HEK293T (cell line): ENCODE data around the gene DGKE.

Source experiments
- CTCF ChIA-PET: fragments of 350-600 bp; formaldehyde crosslinking; extraction: SDS; loops from one replicate; lab custom pipeline; 2021; ENCODE audit warnings: antibody characterized with exemption, inconsistent platforms; lab: Yijun Ruan, JAX
- POLR2A ChIA-PET: fragments of 350-600 bp; formaldehyde crosslinking; extraction: SDS; loops from one replicate; lab custom pipeline; 2020; ENCODE audit warnings: antibody characterized with exemption, inconsistent platforms; lab: Yijun Ruan, JAX
- DNase-seq: peaks from one replicate; pipeline ENCODE4 v3.0.0; 2012; ENCODE audit warnings: mixed read lengths; ENCODE audit errors: extremely low spot score
- ARNT ChIP-seq: fragments of 450-650 bp; IDR thresholded peaks from 2 replicates; pipeline ENCODE4 v1.6.1; 2017; ENCODE audit warnings: mild to moderate bottlenecking
- BHLHE40 ChIP-seq: fragments of 450-650 bp; IDR thresholded peaks from 2 replicates; pipeline ENCODE4 v1.6.1; 2016; ENCODE audit warnings: mild to moderate bottlenecking, moderate library complexity, borderline replicate concordance
- CTBP1 ChIP-seq: fragments of 450-650 bp; IDR thresholded peaks from 2 replicates; pipeline ENCODE4 v1.6.1; 2016; ENCODE audit warnings: borderline replicate concordance
- ELF4 ChIP-seq: fragments of 450-650 bp; IDR thresholded peaks from 2 replicates; pipeline ENCODE4 v1.6.1; 2017; ENCODE audit warnings: antibody characterized with exemption
- FOXA1 ChIP-seq: fragments of 450-650 bp; IDR thresholded peaks from 2 replicates; pipeline ENCODE4 v1.6.1; 2016; ENCODE audit warnings: mild to moderate bottlenecking
- FOXK2 ChIP-seq: fragments of 450-650 bp; IDR thresholded peaks from 2 replicates; pipeline ENCODE4 v1.6.1; 2016; ENCODE audit warnings: mild to moderate bottlenecking
- FOXM1 ChIP-seq: fragments of 450-650 bp; IDR thresholded peaks from 2 replicates; pipeline ENCODE4 v1.6.1; 2017; ENCODE audit warnings: mild to moderate bottlenecking, borderline replicate concordance
- HDGF ChIP-seq: fragments of 450-650 bp; IDR thresholded peaks from 2 replicates; pipeline ENCODE4 v1.6.1; 2017; ENCODE audit warnings: antibody characterized with exemption, borderline replicate concordance
- L3MBTL2 ChIP-seq: fragments of 450-650 bp; conservative IDR thresholded peaks from 2 replicates; pipeline ENCODE4 v1.6.1; 2016; ENCODE audit warnings: mild to moderate bottlenecking
- LEF1 ChIP-seq: fragments of 450-650 bp; IDR thresholded peaks from 2 replicates; pipeline ENCODE4 v1.6.1; 2017; ENCODE audit warnings: mild to moderate bottlenecking, borderline replicate concordance
- NFRKB ChIP-seq: fragments of 450-650 bp; IDR thresholded peaks from 2 replicates; pipeline ENCODE4 v1.6.1; 2016; ENCODE audit warnings: mild to moderate bottlenecking, moderate library complexity
- SP1 ChIP-seq: fragments of 450-650 bp; IDR thresholded peaks from 2 replicates; pipeline ENCODE4 v1.6.1; 2017
- SUZ12 ChIP-seq: fragments of 450-650 bp; IDR thresholded peaks from 2 replicates; pipeline ENCODE4 v1.6.1; 2016; ENCODE audit warnings: mild to moderate bottlenecking
- TARDBP ChIP-seq: fragments of 450-650 bp; IDR thresholded peaks from 2 replicates; pipeline ENCODE4 v1.6.1; 2016
- ZNF384 ChIP-seq: fragments of 450-650 bp; IDR thresholded peaks from 2 replicates; pipeline ENCODE4 v1.6.1; 2016
- TF ChIP-seq, protein P1 (sequence below): fragments of 450-650 bp; IDR thresholded peaks from 2 replicates; pipeline ENCODE4 v1.6.1; 2016

Gene DGKE

DNA sequence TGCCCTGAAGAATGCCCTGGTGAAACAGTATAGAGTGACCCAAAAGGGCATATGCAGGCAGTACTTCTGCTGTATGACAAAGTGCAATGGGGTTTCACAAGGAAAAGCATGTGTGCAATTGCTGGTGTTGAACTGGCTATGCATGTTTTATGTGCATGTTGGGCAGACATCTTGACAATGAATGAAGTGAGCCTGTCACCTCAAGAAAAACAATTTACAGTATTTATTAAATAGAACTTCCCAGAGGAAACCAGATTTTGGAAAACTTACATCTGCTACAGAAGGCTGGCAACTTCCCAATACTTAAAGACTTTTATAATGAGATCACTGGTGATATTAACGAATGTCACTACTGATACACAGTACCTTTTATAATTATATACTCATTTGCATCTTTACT lies 30.9 kb upstream of the DGKE start:
- CTCF ChIA-PET = interaction anchor here (1.1 kb wide), 1 partner anchor 17 kb away, joined by 4 read pairs; no protein-coding TSS in a partner anchor
- no peak for DNase-seq
- POLR2A ChIA-PET = no interaction called here
- TF ChIP-seq, protein P1, sequence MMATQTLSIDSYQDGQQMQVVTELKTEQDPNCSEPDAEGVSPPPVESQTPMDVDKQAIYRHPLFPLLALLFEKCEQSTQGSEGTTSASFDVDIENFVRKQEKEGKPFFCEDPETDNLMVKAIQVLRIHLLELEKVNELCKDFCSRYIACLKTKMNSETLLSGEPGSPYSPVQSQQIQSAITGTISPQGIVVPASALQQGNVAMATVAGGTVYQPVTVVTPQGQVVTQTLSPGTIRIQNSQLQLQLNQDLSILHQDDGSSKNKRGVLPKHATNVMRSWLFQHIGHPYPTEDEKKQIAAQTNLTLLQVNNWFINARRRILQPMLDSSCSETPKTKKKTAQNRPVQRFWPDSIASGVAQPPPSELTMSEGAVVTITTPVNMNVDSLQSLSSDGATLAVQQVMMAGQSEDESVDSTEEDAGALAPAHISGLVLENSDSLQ = no peak
- no peak for TF ChIP-seq FOXA1
- TF ChIP-seq HDGF = no peak
- no peak for TF ChIP-seq ZNF384
- no peak for TF ChIP-seq FOXM1
- no peak for TF ChIP-seq BHLHE40
- TF ChIP-seq LEF1 = no peak
- TF ChIP-seq CTBP1 = no peak
- no peak for TF ChIP-seq ARNT
- TF ChIP-seq SP1 = no peak
- TF ChIP-seq NFRKB = no peak

DNA sequence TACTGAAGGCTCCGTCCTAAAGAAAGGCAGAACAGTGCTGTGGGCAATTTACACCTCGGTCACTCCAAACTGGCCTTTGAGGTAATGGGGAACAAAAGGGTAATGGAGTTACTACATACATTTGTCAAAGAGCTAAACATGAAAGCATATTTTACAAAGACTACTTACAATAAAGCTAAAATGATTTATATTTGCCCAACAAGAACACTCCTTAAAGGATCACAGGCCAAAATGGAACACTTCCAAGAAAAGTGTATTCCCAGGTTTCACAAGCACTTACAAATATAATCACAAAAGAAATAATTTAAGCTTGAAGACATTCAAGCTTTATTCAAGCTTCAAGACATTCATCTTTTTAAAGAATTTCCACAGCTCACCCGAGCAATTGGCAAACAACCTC lies 29.5 kb upstream of the DGKE start:
- CTCF ChIA-PET = no interaction called here
- TF ChIP-seq FOXA1 (no peak), NFRKB (no peak)
- POLR2A ChIA-PET = interaction anchor here (1.0 kb wide), 1 partner anchor 110 kb away, joined by 3 read pairs; no protein-coding TSS in a partner anchor
- no peak for DNase-seq

DNA sequence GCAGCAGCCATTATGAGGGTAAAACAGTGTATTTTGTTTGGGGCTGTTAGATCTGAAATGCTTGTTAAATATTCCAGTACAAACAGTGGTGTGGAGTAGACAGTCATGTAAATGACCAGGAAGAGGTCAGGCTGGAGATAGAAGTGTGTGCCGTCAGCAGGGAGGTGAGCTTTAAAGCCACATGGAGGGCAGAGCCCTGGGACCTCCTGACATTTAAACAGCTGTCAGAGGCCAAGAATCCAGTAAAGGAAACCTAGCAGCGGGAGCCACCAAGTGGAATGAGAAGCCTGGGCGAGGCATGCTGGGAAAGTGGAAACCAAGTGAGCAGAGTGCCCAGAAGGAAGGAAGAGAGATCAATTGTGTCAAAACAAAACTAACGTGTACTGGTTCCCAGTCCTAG lies 27.0 kb upstream of the DGKE start:
- ChIA-PET CTCF (interaction anchor here (0.6 to 0.9 kb wide), 2 partner anchors 13 kb away, joined by 3 to 4 read pairs; no protein-coding TSS in a partner anchor), POLR2A (no interaction called here)
- TF ChIP-seq L3MBTL2 (no peak), BHLHE40 (no peak), FOXK2 (no peak), LEF1 (no peak), ARNT (no peak), TARDBP (no peak), FOXA1 (no peak), HDGF (no peak), CTBP1 (no peak)
- TF ChIP-seq, protein P1 = no peak
- DNase-seq = no peak

DNA sequence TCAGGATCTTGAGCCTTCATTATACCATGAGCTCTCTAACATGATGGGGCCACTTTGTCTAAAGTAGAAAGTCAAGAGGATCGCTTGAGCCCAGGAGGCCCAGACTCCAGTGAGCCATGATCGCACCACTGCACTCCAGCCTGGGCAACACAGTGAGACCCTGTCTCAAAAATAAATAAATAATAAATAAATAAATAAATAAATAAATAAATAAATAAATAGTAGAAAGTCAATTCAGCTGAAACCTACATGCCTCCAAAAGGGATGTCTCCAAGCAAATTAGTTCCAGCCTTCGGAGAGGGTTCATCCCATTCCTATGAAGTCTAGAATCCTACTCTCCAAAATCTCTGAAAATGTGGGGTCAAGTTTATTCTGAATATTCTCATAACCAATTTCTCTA lies 26.2 kb upstream of the DGKE start:
- no peak for DNase-seq
- no peak for TF ChIP-seq TARDBP
- TF ChIP-seq SUZ12 = no peak
- TF ChIP-seq L3MBTL2 = no peak
- TF ChIP-seq, protein P1 = no peak
- TF ChIP-seq FOXK2 = no peak
- no peak for TF ChIP-seq LEF1
- no peak for TF ChIP-seq CTBP1
- no peak for TF ChIP-seq FOXM1
- no peak for TF ChIP-seq ELF4
- TF ChIP-seq SP1 = no peak
- POLR2A ChIA-PET = no interaction called here
- CTCF ChIA-PET = interaction anchor here (0.9 kb wide), 1 partner anchor 12 kb away, joined by 4 read pairs; no protein-coding TSS in a partner anchor

DNA sequence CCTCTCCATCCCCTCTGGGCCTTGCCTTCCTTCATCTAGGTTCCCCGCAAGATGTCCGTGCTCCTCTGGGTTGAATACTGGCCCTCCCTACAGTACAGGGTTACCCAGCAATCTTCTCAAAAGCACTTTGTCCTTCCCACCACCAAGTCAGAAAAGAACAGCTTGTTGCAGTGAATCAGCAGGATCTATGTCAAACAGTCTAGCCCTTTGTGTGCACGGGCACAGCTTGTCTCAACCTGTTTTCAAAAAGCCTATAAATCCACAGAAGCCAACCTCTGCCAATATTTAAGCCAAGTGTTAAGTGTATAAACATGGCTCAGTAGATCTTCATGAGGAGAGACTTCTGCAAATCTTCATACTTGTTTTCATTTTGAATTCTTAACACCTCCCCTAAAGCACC lies 25.4 kb upstream of the DGKE start:
- no peak for DNase-seq
- TF ChIP-seq FOXA1 = no peak
- TF ChIP-seq NFRKB = no peak
- no peak for TF ChIP-seq ZNF384
- POLR2A ChIA-PET = no interaction called here
- CTCF ChIA-PET = no interaction called here

DNA sequence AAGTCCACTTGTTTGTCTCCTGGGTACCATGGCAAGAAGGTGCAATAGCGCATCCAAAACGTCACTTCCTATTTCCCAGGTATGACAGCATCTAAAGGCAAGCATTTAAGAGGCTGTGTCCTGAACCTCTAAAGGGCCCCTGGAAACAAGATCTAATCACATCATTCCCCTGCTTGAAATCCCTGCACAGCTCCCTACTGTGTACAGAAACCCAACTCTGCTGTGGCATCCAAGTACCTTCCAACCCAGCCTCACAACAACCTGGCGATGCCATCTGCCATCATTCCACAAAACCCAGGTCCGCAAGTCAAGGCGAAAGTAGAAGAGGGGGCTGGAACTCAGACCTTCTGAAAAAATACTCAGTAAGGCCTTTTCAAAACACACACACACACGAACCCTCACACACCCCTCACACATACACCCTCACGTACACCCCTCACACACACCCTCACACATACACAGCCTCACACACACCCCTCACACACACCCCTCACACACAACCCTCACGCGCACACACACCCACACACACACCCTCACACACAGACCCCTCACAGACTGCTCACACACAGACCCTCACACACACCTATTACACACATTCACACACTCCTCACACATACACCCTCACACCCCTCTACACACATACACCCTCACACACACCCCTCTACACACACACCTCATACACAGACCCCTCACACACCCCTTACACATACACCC lies 24.7 kb upstream of the DGKE start:
- POLR2A ChIA-PET = no interaction called here
- CTCF ChIA-PET = no interaction called here
- TF ChIP-seq FOXK2 (no peak), FOXA1 (no peak), SP1 (no peak), L3MBTL2 (no peak), CTBP1 (no peak), ELF4 (no peak), HDGF (no peak), TARDBP (no peak), FOXM1 (no peak), SUZ12 (no peak), ARNT (no peak), NFRKB (no peak), LEF1 (no peak), ZNF384 (no peak), BHLHE40 (no peak)
- TF ChIP-seq, protein P1 = no peak
- DNase-seq = no peak
